ENCODE data around the gene AIG1. TPM values are rescaled to one million over a fixed set of nuclear protein-coding genes. Genes with fewer than 3 reads are reported as not detected.

AIG1 gene
- total and polyA plus RNA-seq, 2 of the 13 experiments (the other 11 are each of a cell fraction or from before 2014, with no cell fraction given) = 115 to 197 TPM

DNA sequence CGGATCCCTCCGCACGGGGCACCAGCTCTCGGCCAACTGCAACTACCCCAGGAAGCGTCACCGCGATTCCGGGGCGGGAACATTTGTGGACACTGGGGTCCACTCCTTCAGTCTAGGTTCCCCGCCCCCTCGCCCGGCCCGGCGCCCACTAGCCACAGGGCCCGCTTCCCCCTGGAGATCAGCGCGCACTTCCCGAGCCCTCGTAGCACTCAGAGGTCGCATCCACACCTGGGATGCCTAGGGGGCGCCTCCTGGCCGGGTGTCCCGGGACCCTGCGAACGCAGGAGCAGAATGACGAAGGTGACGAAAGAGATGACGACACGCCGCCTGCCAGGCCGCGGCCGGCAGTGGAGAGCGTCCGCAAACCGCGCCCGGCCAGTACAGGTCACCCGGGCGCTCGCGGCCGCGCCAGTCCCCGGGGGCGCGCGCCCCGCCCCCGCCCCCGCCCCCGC lies 309 bp upstream of the AIG1 start (continued):
- TF ChIP-seq MEIS1 (CRISPR knock-in tag; IDR thresholded peaks at IDR 0.05; ENCODE audit: borderline replicate concordance) (no peak; the same call in 1 of the 2 replicates), CCDC6 (CRISPR knock-in tag; IDR thresholded peaks at IDR 0.05) (peak; percentile 85; the same call in 1 of the 2 replicates), ZNF720 (CRISPR knock-in tag; IDR thresholded peaks at IDR 0.05) (peak; percentile 68; the same call in 1 of the 2 replicates), ZNF263 (CRISPR knock-in tag; IDR thresholded peaks at IDR 0.05) (peak; percentile 37; the same call in 1 of the 2 replicates), ZKSCAN1 (IDR thresholded peaks at IDR 0.05; ENCODE audit: low read length) (peak; percentile 47; the same call in 1 of the 2 replicates), TOE1 (CRISPR knock-in tag; IDR thresholded peaks at IDR 0.05) (no peak), ZNF546 (CRISPR knock-in tag; conservative IDR thresholded peaks at IDR 0.05) (0 out of 2 replicates have a peak, but pooled peaks have one; percentile 58), LCORL (IDR thresholded peaks at IDR 0.05) (no peak), LCORL (CRISPR knock-in tag; IDR thresholded peaks at IDR 0.05) (peak; percentile 91), ZNF234 (CRISPR knock-in tag; conservative IDR thresholded peaks at IDR 0.05) (peak; percentile 18; the same call in 1 of the 2 replicates), TBX3 (IDR thresholded peaks at IDR 0.05; ENCODE audit: borderline replicate concordance) (peak; percentile 75; the same call in 1 of the 2 replicates), FIP1L1 (IDR thresholded peaks at IDR 0.05; ENCODE audit: borderline replicate concordance, insufficient read depth, low read depth, low read length) (0 out of 2 replicates have a peak, but pooled peaks have one; percentile 44), CBFB (CRISPR knock-in tag; IDR thresholded peaks at IDR 0.05) (peak; percentile 52), DPF2 (CRISPR knock-in tag; IDR thresholded peaks at IDR 0.05; ENCODE audit: borderline replicate concordance, low read depth) (peak; percentile 11; the same call in 1 of the 2 replicates), SMAD9 (CRISPR knock-in tag; IDR thresholded peaks at IDR 0.05) (no peak), ZNF367 (CRISPR knock-in tag; IDR thresholded peaks at IDR 0.05; ENCODE audit: borderline replicate concordance) (0 out of 2 replicates have a peak, but pooled peaks have one; percentile 84), NFKBIZ (CRISPR knock-in tag; IDR thresholded peaks at IDR 0.05) (peak; percentile 91; the same call in 1 of the 2 replicates), MED1 (CRISPR knock-in tag; IDR thresholded peaks at IDR 0.05) (peak; percentile 74; the same call in 1 of the 2 replicates), ETV6 (CRISPR knock-in tag; conservative IDR thresholded peaks at IDR 0.05) (peak; percentile 71; the same call in 1 of the 2 replicates)
- TF ChIP-seq, protein P1, sequence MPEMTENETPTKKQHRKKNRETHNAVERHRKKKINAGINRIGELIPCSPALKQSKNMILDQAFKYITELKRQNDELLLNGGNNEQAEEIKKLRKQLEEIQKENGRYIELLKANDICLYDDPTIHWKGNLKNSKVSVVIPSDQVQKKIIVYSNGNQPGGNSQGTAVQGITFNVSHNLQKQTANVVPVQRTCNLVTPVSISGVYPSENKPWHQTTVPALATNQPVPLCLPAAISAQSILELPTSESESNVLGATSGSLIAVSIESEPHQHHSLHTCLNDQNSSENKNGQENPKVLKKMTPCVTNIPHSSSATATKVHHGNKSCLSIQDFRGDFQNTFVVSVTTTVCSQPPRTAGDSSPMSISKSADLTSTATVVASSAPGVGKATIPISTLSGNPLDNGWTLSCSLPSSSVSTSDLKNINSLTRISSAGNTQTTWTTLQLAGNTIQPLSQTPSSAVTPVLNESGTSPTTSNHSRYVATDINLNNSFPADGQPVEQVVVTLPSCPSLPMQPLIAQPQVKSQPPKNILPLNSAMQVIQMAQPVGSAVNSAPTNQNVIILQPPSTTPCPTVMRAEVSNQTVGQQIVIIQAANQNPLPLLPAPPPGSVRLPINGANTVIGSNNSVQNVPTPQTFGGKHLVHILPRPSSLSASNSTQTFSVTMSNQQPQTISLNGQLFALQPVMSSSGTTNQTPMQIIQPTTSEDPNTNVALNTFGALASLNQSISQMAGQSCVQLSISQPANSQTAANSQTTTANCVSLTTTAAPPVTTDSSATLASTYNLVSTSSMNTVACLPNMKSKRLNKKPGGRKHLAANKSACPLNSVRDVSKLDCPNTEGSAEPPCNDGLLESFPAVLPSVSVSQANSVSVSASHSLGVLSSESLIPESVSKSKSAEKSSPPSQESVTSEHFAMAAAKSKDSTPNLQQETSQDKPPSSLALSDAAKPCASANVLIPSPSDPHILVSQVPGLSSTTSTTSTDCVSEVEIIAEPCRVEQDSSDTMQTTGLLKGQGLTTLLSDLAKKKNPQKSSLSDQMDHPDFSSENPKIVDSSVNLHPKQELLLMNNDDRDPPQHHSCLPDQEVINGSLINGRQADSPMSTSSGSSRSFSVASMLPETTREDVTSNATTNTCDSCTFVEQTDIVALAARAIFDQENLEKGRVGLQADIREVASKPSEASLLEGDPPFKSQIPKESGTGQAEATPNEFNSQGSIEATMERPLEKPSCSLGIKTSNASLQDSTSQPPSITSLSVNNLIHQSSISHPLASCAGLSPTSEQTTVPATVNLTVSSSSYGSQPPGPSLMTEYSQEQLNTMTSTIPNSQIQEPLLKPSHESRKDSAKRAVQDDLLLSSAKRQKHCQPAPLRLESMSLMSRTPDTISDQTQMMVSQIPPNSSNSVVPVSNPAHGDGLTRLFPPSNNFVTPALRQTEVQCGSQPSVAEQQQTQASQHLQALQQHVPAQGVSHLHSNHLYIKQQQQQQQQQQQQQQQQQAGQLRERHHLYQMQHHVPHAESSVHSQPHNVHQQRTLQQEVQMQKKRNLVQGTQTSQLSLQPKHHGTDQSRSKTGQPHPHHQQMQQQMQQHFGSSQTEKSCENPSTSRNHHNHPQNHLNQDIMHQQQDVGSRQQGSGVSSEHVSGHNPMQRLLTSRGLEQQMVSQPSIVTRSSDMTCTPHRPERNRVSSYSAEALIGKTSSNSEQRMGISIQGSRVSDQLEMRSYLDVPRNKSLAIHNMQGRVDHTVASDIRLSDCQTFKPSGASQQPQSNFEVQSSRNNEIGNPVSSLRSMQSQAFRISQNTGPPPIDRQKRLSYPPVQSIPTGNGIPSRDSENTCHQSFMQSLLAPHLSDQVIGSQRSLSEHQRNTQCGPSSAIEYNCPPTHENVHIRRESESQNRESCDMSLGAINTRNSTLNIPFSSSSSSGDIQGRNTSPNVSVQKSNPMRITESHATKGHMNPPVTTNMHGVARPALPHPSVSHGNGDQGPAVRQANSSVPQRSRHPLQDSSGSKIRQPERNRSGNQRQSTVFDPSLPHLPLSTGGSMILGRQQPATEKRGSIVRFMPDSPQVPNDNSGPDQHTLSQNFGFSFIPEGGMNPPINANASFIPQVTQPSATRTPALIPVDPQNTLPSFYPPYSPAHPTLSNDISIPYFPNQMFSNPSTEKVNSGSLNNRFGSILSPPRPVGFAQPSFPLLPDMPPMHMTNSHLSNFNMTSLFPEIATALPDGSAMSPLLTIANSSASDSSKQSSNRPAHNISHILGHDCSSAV (CRISPR knock-in tag; IDR thresholded peaks at IDR 0.05; ENCODE audit: borderline replicate concordance) = no peak
- TF ChIP-seq, protein P2, sequence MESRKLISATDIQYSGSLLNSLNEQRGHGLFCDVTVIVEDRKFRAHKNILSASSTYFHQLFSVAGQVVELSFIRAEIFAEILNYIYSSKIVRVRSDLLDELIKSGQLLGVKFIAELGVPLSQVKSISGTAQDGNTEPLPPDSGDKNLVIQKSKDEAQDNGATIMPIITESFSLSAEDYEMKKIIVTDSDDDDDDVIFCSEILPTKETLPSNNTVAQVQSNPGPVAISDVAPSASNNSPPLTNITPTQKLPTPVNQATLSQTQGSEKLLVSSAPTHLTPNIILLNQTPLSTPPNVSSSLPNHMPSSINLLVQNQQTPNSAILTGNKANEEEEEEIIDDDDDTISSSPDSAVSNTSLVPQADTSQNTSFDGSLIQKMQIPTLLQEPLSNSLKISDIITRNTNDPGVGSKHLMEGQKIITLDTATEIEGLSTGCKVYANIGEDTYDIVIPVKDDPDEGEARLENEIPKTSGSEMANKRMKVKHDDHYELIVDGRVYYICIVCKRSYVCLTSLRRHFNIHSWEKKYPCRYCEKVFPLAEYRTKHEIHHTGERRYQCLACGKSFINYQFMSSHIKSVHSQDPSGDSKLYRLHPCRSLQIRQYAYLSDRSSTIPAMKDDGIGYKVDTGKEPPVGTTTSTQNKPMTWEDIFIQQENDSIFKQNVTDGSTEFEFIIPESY (CRISPR knock-in tag; IDR thresholded peaks at IDR 0.05) = peak; percentile 56

All from HepG2 (cell line).